A673 (cell line): ENCODE results near the gene SEMA4G. TPM values are rescaled to one million over a fixed set of nuclear protein-coding genes. Genes with fewer than 3 reads are reported as not detected.

Source experiments
- BruUV-seq: library from RNA; stranded (reverse); fragments of 400-500 nt; replicated peaks from 2 replicates; lab custom pipeline; 2021; lab: Mats Ljungman, UMichigan
- CTCF ChIA-PET: fragments of 300-600 bp; sonication (Branson Sonifier 250); formaldehyde crosslinking; loops from one replicate; lab custom pipeline; 2022; ENCODE audit warnings: antibody characterized with exemption; lab: Charles Lee
- POLR2A ChIA-PET: fragments of 300-600 bp; sonication (Branson Sonifier 250); formaldehyde crosslinking; loops from one replicate; lab custom pipeline; 2022; ENCODE audit warnings: antibody characterized with exemption; ENCODE audit not compliant: low non-redundant PET; lab: Charles Lee
- DNase-seq: peaks from one replicate; pipeline ENCODE4 v3.0.0-alpha.2; 2015; ENCODE audit warnings: low spot score
- H3K27ac ChIP-seq: fragments of 200-600 bp; sonication (generic); 2 replicates; pipeline ENCODE4 v1.5.1; 2016; ENCODE audit warnings: mixed run types, low read depth, mild to moderate bottlenecking, mixed read lengths, antibody characterized with exemption, low read length; ENCODE audit not compliant: poor library complexity, severe bottlenecking
- H3K27me3 ChIP-seq: fragments of 200-600 bp; sonication (generic); replicated peaks from 2 replicates; pipeline ENCODE4 v1.6.1; 2017; ENCODE audit warnings: mixed run types, low read depth, mild to moderate bottlenecking, mixed read lengths, antibody characterized with exemption, low read length; ENCODE audit not compliant: insufficient read depth, poor library complexity
- H3K36me3 ChIP-seq: fragments of 200-600 bp; sonication (generic); 2 replicates; pipeline ENCODE4 v1.6.1; 2016; ENCODE audit warnings: mixed run types, mild to moderate bottlenecking, mixed read lengths, antibody characterized with exemption, low read length; ENCODE audit not compliant: insufficient read depth, poor library complexity, severe bottlenecking
- H3K4me1 ChIP-seq: fragments of 200-600 bp; sonication (generic); 2 replicates; pipeline ENCODE4 v1.6.1; 2017; ENCODE audit warnings: mixed run types, mild to moderate bottlenecking, mixed read lengths, antibody characterized with exemption, low read length; ENCODE audit not compliant: insufficient read depth, poor library complexity, severe bottlenecking
- H3K4me3 ChIP-seq: fragments of 200-600 bp; sonication (generic); 2 replicates; pipeline ENCODE4 v1.5.1; 2016; ENCODE audit warnings: low read depth, mixed run types, mild to moderate bottlenecking, mixed read lengths, low read length; ENCODE audit not compliant: poor library complexity, severe bottlenecking
- H3K9me3 ChIP-seq: fragments of 200-600 bp; sonication (generic); 2 replicates; pipeline ENCODE4 v1.6.1; 2016; ENCODE audit warnings: mixed run types, low read depth, mild to moderate bottlenecking, mixed read lengths, antibody characterized with exemption, low read length; ENCODE audit not compliant: poor library complexity, severe bottlenecking
- EZH2 ChIP-seq: fragments of 200-600 bp; sonication (generic); IDR thresholded peaks from 2 replicates; pipeline ENCODE4 v1.6.1; 2017; ENCODE audit warnings: borderline replicate concordance, low read depth, mild to moderate bottlenecking, mixed read lengths, antibody characterized with exemption, low read length; ENCODE audit not compliant: poor library complexity, severe bottlenecking
- intact Hi-C: fragments of 100-400 bp; cut with micrococcal nuclease; formaldehyde crosslinking; loops from one replicate; pipeline ENCODE4 v1.10.0; 2022; ENCODE audit not compliant: unreplicated experiment
- total RNA-seq: library from RNA; stranded (reverse); gene quantifications from 2 replicates; pipeline ENCODE4 v1.2.3, GENCODE V29; 2021
- TF ChIP-seq, protein P1 (sequence below): fragments of 300-800, 200-600 bp; sonication (generic); conservative IDR thresholded peaks from 2 replicates; pipeline ENCODE4 v1.5.1; 2017; ENCODE audit warnings: low read depth, mild to moderate bottlenecking, antibody characterized with exemption, low read length, moderate library complexity, mixed read lengths

Gene SEMA4G
- total RNA-seq, 1 experiment from 2014 or later = 6.1 TPM

DNA sequence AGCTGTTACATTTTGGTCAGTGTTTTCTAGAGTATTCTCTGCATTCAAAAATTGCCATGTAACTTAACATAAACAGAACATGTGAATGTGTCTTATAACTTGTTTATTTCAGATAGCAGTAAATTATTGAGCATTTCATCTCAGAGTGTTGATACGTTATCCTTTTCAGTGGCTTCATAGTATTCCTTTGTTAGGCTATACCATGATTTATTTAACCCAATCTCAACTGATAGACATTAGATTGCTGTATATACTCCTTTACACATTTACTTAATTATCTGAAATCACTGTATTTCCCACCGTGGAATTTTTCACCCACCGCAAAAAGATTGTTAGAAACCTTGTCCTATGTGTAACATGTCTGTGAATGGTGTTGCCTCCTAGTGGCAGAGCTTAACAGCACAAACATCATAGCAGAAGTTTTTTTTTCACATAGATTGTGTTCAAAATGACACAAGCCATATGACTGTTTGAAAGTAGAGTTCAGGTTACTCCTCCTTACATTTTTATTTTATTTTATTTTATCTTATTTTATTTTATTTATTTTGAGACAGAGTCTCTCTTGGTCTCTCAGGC lies 35.1 kb upstream of the SEMA4G start:
- no TSS peak for BruUV-seq
- no peaks in the 10 kb centered on the region for H3K4me1 ChIP-seq
- H3K9me3 ChIP-seq = no peaks in the 10 kb centered on the region
- H3K27me3 ChIP-seq = no peaks in the 10 kb centered on the region
- ChIA-PET CTCF (interaction anchor here (0.7 kb wide), 1 partner anchor 39 kb away, joined by 3 read pairs; no protein-coding TSS in a partner anchor), POLR2A (no interaction called here)
- no peak overlapping the region for H3K27ac ChIP-seq
- peaks cover 69% of the 10 kb centered on the region for H3K36me3 ChIP-seq
- H3K4me3 ChIP-seq = no peak overlapping the region
- TF ChIP-seq, protein P1, sequence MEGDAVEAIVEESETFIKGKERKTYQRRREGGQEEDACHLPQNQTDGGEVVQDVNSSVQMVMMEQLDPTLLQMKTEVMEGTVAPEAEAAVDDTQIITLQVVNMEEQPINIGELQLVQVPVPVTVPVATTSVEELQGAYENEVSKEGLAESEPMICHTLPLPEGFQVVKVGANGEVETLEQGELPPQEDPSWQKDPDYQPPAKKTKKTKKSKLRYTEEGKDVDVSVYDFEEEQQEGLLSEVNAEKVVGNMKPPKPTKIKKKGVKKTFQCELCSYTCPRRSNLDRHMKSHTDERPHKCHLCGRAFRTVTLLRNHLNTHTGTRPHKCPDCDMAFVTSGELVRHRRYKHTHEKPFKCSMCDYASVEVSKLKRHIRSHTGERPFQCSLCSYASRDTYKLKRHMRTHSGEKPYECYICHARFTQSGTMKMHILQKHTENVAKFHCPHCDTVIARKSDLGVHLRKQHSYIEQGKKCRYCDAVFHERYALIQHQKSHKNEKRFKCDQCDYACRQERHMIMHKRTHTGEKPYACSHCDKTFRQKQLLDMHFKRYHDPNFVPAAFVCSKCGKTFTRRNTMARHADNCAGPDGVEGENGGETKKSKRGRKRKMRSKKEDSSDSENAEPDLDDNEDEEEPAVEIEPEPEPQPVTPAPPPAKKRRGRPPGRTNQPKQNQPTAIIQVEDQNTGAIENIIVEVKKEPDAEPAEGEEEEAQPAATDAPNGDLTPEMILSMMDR = peak; percentile 64
- TF ChIP-seq EZH2 = no peak
- intact Hi-C loops = no loop called here
- DNase-seq = peak; percentile 40

DNA sequence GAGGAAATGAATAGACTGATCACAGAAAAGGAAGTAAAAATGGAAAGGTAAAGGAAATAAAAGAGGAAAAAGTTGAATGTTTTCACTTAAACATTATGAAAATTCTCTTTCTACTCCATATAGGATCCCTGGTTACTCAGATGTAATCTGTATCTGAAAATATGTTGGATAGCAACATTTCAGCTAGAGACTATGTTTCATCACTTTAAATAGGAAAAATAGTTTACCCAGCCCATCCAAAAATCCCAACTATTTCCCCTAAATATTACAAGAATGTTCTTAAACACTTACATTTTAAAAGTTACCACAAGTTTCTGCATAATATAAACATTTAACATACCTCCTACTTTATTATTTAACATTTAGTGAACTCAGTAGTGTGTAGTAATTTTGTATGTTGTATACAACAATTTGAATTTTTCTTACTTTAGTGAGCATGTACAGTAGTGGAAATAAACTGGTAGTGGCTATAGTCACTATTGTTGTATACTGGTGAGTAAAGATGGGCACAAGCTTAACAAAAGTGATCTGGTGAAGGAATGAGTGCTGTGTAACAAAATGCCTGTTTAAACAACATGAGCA lies 29.4 kb upstream of the SEMA4G start:
- Histone ChIP-seq H3K9me3 (no peaks in the 10 kb centered on the region), H3K4me3 (no peak overlapping the region), H3K27ac (no peak overlapping the region), H3K36me3 (peaks cover 65% of the 10 kb centered on the region), H3K27me3 (no peaks in the 10 kb centered on the region), H3K4me1 (no peaks in the 10 kb centered on the region)
- TF ChIP-seq EZH2 = no peak
- TF ChIP-seq, protein P1 = no peak
- no peak for DNase-seq
- no TSS peak for BruUV-seq
- POLR2A ChIA-PET = no interaction called here
- intact Hi-C loops = no loop called here
- CTCF ChIA-PET = no interaction called here

DNA sequence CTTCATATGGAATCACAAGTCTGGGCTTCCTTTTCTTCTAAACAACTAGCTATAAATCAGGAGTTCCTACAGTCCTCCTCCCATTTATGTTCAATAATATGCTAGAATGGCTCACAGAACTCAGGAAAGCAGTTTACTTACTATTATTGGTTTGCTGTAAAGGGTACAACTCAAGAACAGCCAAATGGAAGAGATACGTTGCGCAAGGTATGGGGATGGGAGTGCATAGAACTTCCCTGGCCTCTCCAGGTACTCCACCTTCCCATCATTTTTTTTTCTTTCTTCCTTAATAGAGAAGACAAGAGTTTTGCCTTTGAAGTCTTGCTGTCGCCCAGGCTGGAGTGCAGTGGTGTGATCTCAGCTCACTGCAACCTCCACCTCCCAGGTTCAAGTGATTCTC lies 27.1 kb upstream of the SEMA4G start:
- POLR2A ChIA-PET = no interaction called here
- Histone ChIP-seq H3K27ac (no peak overlapping the region), H3K36me3 (peaks cover 86% of the 10 kb centered on the region), H3K27me3 (no peaks in the 10 kb centered on the region), H3K4me3 (no peak overlapping the region), H3K9me3 (no peaks in the 10 kb centered on the region), H3K4me1 (no peaks in the 10 kb centered on the region)
- intact Hi-C loops = no loop called here
- BruUV-seq = no TSS peak
- CTCF ChIA-PET = no interaction called here
- DNase-seq = no peak
- TF ChIP-seq EZH2 = no peak
- TF ChIP-seq, protein P1 = no peak
